AG09309 (cell line): ENCODE measurements around the gene SP1.
"Not testable (repeated sequence)": the region's sequence is repeated elsewhere in the genome, so short reads cannot be mapped to it uniquely, and the experiment has no call there.

Experiments used
- DNase-seq: peaks from one replicate; pipeline ENCODE4 v3.0.0-alpha.2; 2010; ENCODE audit warnings: low read depth
- H3K4me3 ChIP-seq: 2 replicates; pipeline ENCODE4 v1.5.1; 2011; ENCODE audit warnings: mild to moderate bottlenecking, low read depth, low read length, moderate library complexity; ENCODE audit not compliant: control insufficient read depth
- TF ChIP-seq, protein P1 (sequence below): IDR thresholded peaks from 2 replicates; pipeline ENCODE4 v1.5.1; 2011; ENCODE audit warnings: mild to moderate bottlenecking, low read depth, low read length, inconsistent platforms; ENCODE audit not compliant: insufficient read depth, control insufficient read depth; ENCODE audit errors: missing control alignments

The SP1 gene

DNA sequence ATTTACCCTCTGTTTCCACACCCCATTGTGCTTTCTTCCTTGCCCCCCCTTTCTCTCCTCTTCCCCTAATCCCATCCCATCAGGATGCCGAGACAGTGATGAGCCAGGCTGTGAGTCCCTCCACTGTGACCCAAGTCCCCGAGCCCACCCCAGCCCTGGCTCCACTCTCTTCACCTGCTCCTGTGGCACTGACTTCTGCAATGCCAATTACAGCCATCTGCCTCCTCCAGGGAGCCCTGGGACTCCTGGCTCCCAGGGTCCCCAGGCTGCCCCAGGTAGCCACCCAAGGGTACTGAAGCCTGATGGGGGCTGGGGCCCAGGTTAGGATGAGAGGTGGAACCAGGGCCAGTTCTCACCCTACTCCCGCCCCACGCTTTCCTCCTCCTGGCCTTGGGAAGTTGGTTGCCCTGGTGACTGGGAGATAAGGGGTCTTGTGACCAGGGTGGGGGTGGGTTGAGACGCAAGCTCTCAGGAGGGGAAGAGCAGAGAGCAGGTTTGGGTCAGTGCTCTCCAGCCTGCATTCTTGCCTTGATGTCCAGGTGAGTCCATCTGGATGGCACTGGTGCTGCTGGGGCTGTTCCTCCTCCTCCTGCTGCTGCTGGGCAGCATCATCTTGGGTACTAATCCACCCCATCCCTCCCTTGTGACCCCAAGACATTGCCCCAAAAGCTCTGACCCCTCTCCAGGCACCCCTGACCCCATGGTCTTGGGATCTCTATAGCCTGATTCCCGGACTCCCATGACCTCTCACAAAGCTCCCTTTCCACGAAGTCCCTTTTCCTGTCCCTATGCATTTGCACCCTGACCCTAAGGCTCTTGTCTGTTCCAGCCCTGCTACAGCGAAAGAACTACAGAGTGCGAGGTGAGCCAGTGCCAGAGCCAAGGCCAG, 44.9 kb downstream of the SP1 start:
- H3K4me3 ChIP-seq = no peak overlapping the region
- no peak for DNase-seq
- TF ChIP-seq, protein P1, sequence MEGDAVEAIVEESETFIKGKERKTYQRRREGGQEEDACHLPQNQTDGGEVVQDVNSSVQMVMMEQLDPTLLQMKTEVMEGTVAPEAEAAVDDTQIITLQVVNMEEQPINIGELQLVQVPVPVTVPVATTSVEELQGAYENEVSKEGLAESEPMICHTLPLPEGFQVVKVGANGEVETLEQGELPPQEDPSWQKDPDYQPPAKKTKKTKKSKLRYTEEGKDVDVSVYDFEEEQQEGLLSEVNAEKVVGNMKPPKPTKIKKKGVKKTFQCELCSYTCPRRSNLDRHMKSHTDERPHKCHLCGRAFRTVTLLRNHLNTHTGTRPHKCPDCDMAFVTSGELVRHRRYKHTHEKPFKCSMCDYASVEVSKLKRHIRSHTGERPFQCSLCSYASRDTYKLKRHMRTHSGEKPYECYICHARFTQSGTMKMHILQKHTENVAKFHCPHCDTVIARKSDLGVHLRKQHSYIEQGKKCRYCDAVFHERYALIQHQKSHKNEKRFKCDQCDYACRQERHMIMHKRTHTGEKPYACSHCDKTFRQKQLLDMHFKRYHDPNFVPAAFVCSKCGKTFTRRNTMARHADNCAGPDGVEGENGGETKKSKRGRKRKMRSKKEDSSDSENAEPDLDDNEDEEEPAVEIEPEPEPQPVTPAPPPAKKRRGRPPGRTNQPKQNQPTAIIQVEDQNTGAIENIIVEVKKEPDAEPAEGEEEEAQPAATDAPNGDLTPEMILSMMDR = no peak

DNA sequence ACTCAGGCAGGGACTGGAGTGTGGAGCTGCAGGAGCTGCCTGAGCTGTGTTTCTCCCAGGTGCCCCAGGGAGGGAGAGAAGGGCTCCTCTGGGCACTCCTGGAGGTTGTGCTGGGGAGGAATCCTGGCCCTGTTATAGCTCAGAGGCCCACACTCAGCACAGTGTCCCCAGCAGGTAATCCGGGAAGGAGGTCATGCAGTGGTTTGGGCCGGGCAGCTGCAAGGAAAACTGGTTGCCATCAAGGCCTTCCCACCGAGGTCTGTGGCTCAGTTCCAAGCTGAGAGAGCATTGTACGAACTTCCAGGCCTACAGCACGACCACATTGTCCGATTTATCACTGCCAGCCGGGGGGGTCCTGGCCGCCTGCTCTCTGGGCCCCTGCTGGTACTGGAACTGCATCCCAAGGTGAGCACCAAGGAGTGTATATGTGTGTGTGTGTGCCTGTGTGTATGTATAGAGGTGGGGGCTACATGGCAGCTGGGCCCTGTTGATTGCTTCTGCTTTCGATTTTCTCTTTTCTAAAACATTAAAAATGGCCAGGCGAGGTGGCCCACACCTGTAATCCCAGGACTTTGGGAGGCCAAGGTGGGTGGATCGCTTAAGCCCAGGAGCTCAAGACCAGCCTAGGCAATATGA, 45.7 kb downstream of the SP1 start:
- TF ChIP-seq, protein P1 = no peak
- DNase-seq = no peak
- H3K4me3 ChIP-seq = no peak overlapping the region

DNA sequence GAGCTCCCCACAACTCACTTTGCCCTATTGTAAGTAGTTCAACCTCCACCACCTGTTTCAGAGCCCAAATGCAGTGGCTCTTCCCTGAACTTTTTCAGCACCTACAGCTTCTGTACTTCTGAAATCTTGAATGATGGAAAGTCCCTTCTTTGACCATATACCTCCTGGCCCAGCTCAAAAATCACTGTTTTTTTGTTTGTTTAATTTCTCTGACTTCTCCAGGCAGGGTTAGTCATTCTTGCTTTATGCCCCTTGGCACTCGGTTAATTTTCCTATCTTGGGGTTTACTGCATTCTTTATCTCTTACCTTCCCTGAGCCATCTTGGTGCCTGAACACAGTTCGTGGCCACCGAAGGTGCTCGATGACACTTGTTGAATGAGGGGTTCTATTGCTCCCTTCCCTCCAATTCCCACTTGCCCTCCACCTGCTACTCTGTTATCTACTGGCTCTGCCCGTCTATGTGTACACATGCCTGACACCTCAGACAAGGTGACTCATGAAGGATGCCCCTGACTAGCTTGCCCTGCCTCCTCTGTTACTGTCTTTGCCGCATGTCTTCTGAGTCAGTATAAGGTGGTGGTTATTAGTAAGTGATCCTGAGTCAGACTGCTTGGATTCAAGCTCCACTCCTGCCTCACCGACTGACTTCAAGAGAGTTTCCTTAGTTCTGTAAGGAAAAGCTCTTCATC, 48.1 kb downstream of the SP1 start:
- DNase-seq = peak; percentile 77
- no peak overlapping the region for H3K4me3 ChIP-seq
- TF ChIP-seq, protein P1 = no peak

DNA sequence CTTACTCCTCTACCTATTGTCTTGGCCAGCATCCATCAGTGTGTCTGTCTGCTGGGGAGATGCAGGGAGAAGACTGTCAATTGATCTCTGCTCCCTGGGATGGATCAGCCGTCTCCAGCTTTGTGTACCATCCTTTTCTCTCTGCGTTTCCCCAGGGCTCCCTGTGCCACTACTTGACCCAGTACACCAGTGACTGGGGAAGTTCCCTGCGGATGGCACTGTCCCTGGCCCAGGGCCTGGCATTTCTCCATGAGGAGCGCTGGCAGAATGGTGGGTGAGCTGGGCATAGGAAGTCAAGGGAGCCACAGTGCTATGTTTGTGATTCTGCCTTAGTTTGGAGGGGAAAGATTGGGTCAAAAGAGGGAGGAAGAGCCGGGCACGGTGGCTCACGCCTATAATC, 48.8 kb downstream of the SP1 start:
- DNase-seq = no peak
- TF ChIP-seq, protein P1 = no peak
- no peak overlapping the region for H3K4me3 ChIP-seq

DNA sequence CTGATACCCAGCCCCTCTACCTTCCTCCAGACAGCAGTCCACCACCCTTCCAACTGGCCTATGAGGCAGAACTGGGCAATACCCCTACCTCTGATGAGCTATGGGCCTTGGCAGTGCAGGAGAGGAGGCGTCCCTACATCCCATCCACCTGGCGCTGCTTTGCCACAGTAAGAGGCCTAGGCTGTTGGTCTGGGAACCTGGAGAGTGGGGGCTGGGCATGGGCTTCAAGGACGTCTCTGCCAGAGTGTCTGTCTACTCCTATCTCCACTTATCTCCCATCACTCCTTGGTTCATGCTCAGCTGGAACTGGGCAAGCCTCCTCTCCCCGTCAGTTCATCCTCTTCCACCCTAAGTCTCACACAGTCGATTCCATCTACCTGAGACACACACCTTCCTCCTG, 50.1 kb downstream of the SP1 start:
- DNase-seq = no peak
- TF ChIP-seq, protein P1 = no peak
- no peak overlapping the region for H3K4me3 ChIP-seq

DNA sequence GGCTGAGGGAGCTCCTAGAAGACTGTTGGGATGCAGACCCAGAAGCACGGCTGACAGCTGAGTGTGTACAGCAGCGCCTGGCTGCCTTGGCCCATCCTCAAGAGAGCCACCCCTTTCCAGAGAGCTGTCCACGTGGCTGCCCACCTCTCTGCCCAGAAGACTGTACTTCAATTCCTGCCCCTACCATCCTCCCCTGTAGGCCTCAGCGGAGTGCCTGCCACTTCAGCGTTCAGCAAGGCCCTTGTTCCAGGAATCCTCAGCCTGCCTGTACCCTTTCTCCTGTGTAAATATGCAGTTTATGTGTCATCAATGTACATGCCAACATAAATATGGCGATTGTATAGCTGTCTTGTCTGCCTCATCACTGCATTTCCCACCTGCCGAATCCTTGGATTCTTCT, 51.2 kb downstream of the SP1 start:
- no peak overlapping the region for H3K4me3 ChIP-seq
- no peak for DNase-seq
- TF ChIP-seq, protein P1 = no peak

DNA sequence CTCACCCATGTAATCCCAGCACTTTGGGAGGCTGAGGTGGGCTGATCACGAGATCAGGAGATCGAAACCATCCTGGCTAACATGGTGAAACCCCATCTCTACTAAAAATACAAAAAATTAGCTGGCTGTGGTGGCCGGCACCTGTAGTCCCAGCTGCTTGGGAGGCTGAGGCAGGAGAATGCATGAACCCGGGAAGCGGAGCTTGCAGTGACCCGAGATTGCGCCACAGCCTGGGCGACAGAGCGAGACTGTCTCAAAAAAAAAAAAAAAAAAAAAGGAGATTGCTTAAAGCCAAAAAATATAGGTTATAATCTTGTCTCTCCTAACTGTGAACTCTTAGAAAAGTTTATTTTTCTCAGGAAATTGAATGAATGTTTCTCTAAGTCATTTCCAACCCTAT, 55.4 kb downstream of the SP1 start:
- not testable (repeated sequence) for H3K4me3 ChIP-seq, DNase-seq

DNA sequence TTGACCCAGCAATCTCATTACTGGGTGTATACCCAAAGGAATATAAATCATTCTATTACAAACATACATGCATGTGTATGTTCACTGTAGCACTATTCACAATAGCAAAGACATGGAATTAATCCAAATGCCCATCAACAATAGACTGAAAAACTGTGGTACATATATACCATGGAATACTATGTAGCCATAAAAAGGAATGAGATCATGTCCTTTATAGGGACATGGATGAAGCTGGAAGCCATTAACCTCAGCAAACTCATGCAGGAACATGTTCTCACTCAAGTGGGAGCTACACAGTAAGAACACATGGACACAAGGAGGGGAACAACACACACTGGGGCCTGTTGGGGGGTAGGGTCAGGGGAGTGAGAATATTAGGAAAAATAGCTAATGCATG, 59.6 kb downstream of the SP1 start:
- H3K4me3 ChIP-seq, DNase-seq: not testable (repeated sequence)
